Skeletal muscle satellite cell (primary cell): ENCODE data around the gene KNL1.
A peak's percentile ranks its signal among the peaks of the same experiment; 100 is the strongest.
"Not testable (repeated sequence)": the region's sequence is repeated elsewhere in the genome, so short reads cannot be mapped to it uniquely, and the experiment has no call there.

Experiments
- H3K27me3 ChIP-seq: 2 replicates; pipeline ENCODE4 v1.7.0; 2013; ENCODE audit warnings: low read length; ENCODE audit not compliant: control insufficient read depth, insufficient read depth
- H3K36me3 ChIP-seq: 2 replicates; pipeline ENCODE4 v1.7.0; 2013; ENCODE audit warnings: mild to moderate bottlenecking, control low read depth, low read length; ENCODE audit not compliant: insufficient read depth
- H3K4me1 ChIP-seq: 2 replicates; pipeline ENCODE4 v1.7.0; 2013; ENCODE audit warnings: low read length; ENCODE audit not compliant: control insufficient read depth, insufficient read depth
- H3K4me2 ChIP-seq: 2 replicates; pipeline ENCODE4 v1.7.0; 2013; ENCODE audit warnings: mild to moderate bottlenecking, low read length
- H3K4me3 ChIP-seq: 2 replicates; pipeline ENCODE4 v1.7.0; 2013; ENCODE audit warnings: low read length
- H3K9ac ChIP-seq: 2 replicates; pipeline ENCODE4 v1.7.0; 2013; ENCODE audit warnings: mild to moderate bottlenecking, low read depth, low read length, moderate library complexity
- H3K9me3 ChIP-seq: replicated peaks from 2 replicates; pipeline ENCODE4 v1.7.0; 2013; ENCODE audit warnings: mild to moderate bottlenecking, control low read depth, low read length

KNL1 gene

DNA sequence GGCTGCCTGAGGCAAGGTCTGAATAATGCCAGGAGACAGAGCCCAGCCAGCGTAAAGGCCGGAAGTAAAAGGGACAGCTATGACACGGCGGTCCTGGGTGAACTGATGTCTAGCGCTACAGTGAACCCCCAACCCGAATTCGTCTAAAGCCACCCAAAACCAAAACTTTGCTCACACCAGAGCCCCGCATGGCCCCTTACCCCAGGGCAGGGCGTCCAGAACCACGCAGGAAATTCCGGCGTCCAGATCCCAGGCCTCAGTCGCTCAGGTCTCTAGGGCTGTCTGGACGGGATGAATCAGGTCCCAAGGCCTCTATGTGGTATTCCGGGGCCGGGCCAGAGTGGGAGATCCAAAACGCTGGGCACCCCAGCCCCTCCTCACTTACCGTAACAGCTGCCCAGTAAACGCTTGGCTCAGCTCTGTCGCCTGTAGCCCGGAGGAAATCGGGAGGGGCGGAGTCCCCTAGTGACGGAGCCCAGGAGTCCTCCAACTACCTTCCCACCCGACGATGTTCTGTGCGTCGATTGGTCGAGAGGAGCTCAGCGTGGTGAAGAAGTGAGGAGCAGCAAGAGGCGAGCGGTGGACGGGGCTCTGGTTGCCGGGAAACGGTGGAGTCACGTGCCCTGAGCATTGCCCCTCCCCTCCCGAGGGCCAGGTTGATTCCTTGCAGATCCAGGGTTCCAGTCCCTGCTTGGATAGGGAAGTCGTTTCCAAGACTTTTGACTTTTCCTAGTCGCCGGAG, 29.3 kb upstream of the KNL1 start, which contains the start of gene CCDC32:
Gene CCDC32, minus strand, starts transcription at position 452 of the 742 bp plus-strand sequence. CDS start 2,027 bp downstream, outside the sequence.
- H3K27me3 ChIP-seq, result no peaks in the 10 kb centered on the region
- H3K4me1 ChIP-seq, result peaks cover 8% of the 10 kb centered on the region
- H3K36me3 ChIP-seq, result no peaks in the 10 kb centered on the region
- peak within 1 kb of the TSS; percentile 85 for H3K4me3 ChIP-seq
- peak within 1 kb of the TSS; percentile 92 for H3K9ac ChIP-seq
- peak within 1 kb of the TSS; percentile 89 for H3K4me2 ChIP-seq
- no peaks in the 10 kb centered on the region for H3K9me3 ChIP-seq

DNA sequence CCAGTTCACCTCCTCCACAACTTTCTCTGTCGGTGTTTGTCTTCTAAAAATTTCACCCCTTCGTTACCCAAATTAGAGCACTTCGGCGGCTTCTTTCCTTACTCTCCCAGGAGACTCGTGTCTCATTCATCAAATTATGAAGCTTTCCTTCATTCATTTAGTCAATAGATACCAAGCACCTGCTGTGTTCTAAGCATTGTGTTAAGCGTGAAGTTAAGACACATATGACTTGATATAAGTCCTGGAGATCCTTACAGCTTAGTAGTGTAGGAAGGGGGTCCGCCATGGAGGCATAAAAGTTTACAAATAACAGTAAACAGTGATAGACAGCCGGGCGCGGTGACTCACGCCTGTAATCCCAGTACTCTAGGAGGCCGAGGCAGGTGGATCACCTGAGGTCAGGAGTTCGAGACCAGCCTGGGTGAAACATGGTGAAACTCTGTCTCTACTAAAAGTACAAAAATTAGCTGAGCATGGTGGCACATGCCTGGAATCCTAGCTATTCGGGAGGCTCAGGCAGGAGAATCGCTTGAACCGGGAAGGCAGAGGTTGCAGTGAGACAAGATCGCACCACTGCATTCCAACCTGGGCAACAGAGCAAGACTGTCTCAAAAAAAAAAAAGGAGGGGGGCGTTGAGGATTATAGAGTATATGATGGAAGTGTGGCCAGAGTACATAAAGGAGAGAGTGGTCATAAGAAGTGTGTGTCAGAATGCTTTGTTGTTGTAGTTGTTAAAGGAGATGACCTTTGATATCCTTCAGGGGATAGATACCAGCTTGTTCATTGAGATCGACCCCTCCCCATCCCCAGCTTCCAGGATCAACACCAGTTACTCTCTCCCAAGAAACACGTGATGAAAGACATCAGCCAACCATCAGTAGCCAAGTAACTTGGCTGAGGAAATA, 28.5 kb upstream of the KNL1 start:
- peak overlapping the region; percentile 85 for H3K4me3 ChIP-seq
- H3K4me1 ChIP-seq, result peaks cover 14% of the 10 kb centered on the region
- H3K27me3 ChIP-seq, result no peaks in the 10 kb centered on the region
- H3K9me3 ChIP-seq, result no peaks in the 10 kb centered on the region
- H3K36me3 ChIP-seq, result no peaks in the 10 kb centered on the region
- peak overlapping the region; percentile 89 for H3K4me2 ChIP-seq
- H3K9ac ChIP-seq, result peak overlapping the region; percentile 32

DNA sequence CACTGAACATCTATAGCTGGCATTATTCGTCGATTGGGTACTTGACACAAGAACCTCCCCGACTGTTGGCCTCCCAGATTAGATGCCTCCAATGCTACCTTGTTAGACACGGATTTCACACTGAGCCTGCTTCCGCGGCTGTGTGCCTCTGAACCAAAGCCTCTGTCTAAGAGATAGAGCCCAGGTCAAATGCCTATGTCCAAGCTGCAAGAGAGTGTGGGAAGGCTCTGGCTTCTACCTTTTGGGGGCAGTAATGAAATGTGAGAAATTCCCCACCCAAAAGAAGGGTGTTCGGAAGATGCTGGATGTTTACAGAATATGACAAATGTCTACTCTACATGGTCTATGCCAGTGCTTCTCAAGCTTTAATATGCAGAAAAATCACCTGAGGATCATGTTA, 26.9 kb upstream of the KNL1 start:
- H3K4me1 ChIP-seq, result peaks cover 16% of the 10 kb centered on the region
- H3K9ac ChIP-seq, result no peak overlapping the region
- peaks cover 8% of the 10 kb centered on the region for H3K36me3 ChIP-seq
- no peak overlapping the region for H3K4me3 ChIP-seq
- no peaks in the 10 kb centered on the region for H3K9me3 ChIP-seq
- H3K27me3 ChIP-seq, result no peaks in the 10 kb centered on the region
- H3K4me2 ChIP-seq, result no peak overlapping the region

DNA sequence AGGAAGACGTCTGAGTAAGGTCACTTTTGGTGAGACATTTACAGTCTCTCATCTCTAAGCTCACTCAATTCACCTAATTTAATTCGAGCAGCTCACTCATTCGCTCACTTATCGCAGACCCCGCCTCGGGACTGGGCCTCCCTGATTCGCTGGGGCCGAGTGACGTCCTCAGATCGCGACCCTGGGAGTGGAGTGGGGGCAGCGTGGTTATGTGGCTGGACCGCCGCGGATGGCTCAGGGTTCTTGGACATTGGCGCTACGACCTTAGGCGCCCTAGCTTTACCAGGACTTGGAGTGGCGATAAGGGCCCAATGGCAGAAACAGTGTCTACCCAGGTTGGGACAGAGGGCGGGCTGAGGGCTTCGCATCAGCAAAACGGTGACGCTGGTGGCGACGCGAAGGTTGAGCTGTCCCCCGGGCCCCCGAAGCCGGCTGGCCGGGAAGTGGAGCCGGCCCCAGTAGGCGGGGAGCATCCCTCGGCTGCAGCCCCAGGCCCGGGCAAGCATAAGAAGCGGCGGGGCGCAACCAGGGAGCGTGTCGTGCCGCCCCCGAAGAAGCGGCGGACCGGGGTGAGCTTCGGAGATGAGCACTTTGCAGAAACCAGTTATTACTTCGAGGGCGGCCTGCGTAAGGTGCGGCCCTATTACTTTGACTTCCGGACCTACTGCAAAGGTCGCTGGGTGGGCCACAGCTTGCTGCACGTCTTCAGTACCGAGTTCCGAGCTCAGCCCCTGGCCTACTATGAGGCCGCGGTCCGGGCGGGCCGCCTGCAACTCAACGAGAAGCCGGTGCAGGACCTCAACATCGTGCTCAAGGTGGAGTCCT, 24.7 kb upstream of the KNL1 start, which contains the start of gene RPUSD2:
Gene RPUSD2, plus strand, starts transcription at position 171 of the 825 bp plus-strand sequence. Its CDS starts 39 bp downstream, at position 210.
- Histone ChIP-seq H3K9me3 (no peaks in the 10 kb centered on the region), H3K9ac (peak within 1 kb of the TSS; percentile 89), H3K4me1 (peaks cover 12% of the 10 kb centered on the region), H3K4me3 (peak within 1 kb of the TSS; percentile 96), H3K27me3 (no peaks in the 10 kb centered on the region), H3K4me2 (peak within 1 kb of the TSS; percentile 90), H3K36me3 (peaks cover 18% of the 10 kb centered on the region)

DNA sequence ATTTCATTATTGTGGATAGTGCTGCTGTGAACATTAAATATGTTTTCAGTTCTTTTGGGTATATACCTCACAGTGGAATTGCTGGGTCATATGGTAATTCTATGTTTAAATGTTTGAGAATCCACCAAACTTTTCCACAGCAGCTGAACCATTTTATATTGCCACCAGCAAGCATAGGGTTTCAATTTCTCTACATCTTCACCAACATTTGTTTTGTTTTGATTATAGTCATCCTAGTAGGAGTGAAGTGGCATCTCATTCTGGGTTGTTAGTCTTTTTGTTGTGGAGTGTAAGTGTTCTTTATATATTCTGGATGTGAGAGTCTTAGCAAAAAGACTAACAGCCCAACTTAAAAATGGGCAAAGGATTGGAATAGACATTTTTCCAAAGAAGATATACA, 18.9 kb upstream of the KNL1 start:
- Histone ChIP-seq H3K9me3 (no peaks in the 10 kb centered on the region), H3K27me3 (no peaks in the 10 kb centered on the region), H3K4me2 (no peak overlapping the region), H3K4me1 (peaks cover 7% of the 10 kb centered on the region), H3K4me3 (no peak overlapping the region), H3K36me3 (peaks cover 18% of the 10 kb centered on the region), H3K9ac (no peak overlapping the region)

DNA sequence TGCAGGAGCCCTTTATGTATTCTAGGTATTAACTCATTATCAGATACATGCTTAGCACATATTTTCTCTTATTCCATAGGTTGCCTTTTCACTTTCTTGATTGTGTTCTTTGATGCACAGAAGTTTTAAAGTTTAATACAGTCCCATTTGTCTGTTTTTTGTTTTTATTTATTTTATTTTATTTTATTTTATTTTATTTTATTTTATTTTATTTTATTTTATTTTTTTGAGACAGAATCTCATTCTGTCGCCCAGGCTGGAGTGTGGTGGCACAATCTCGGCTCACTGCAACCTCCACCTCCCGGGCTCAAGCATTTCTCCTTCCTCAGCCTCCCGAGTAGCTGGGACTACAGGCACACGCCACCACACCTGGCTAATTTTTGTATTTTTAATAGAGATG, 17.1 kb upstream of the KNL1 start:
- H3K36me3 ChIP-seq, result peaks cover 10% of the 10 kb centered on the region
- H3K4me2 ChIP-seq, H3K9ac ChIP-seq, H3K27me3 ChIP-seq, H3K4me1 ChIP-seq, H3K9me3 ChIP-seq, H3K4me3 ChIP-seq: not testable (repeated sequence)

DNA sequence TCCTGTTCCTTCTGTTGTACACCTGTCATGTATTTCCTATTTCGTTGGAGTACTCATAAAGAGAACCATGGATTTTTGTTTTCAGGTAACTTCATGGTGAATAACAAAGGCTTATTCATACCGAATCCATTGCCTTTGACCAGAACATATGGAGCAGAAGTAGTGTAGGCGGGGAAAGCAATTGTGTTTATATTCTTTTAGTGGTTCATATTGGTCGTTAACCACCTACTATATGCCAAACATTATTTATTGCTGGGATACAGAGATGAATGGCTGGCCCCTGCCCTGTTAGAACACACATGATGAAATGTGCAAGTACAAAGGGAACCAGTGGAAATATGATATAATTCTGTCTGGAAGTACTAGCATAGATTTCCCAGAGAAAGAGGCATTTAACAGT, 15.2 kb upstream of the KNL1 start:
- no peak overlapping the region for H3K9ac ChIP-seq
- no peaks in the 10 kb centered on the region for H3K27me3 ChIP-seq
- no peak overlapping the region for H3K4me2 ChIP-seq
- H3K9me3 ChIP-seq, result no peaks in the 10 kb centered on the region
- peaks cover 2% of the 10 kb centered on the region for H3K36me3 ChIP-seq
- no peaks in the 10 kb centered on the region for H3K4me1 ChIP-seq
- H3K4me3 ChIP-seq, result no peak overlapping the region

DNA sequence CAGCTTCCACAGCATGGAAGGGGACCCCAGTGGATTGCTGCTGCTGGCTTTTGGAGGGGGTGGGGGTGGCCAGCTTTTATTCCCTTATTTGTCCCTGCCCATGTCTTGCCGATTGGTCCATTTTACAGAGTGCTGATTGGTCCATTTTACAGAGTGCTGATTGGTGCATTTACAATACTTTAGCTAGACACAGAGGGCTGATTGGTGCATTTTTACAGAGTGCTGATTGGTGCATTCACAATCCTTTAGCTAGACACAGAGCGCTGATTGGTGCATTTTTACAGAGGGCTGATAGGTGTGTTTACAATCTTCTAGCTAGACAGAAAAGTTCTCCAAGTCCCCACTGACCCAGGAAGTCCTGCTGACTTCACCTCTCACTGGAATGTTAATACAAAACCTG, 12.3 kb upstream of the KNL1 start:
- not testable (repeated sequence) for H3K4me2 ChIP-seq, H3K36me3 ChIP-seq, H3K9me3 ChIP-seq, H3K4me3 ChIP-seq, H3K27me3 ChIP-seq, H3K9ac ChIP-seq, H3K4me1 ChIP-seq

DNA sequence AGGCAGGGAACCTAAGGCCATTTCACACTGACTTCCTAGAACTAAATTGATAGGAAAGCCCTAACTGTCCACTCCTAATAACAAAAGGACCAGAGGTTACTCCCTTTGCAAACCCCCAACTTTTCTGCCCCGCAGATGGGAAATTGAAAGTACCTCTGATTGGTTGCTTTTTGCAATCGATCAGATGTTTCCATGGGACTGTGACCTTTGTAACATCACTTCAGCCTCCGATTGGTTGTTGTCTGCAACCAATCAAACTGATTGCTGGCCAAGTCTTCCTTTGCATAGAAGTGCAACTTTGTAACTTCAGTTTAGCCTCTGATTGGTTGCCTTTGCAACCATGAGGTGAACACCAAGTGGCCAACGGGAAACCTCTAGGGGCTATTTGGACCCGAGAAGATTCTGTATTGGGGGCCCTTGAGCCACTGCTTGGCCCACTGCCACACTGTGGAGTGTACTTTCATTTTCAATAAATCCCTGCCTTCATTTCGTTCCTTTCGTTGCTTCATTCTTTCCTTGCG, 11.3 kb upstream of the KNL1 start:
- no peaks in the 10 kb centered on the region for H3K4me1 ChIP-seq
- no peaks in the 10 kb centered on the region for H3K9me3 ChIP-seq
- peaks cover 3% of the 10 kb centered on the region for H3K27me3 ChIP-seq
- peak overlapping the region; percentile 10 for H3K4me3 ChIP-seq
- H3K36me3 ChIP-seq, result no peaks in the 10 kb centered on the region
- H3K4me2 ChIP-seq, result peak overlapping the region; percentile 74
- H3K9ac ChIP-seq, result no peak overlapping the region

DNA sequence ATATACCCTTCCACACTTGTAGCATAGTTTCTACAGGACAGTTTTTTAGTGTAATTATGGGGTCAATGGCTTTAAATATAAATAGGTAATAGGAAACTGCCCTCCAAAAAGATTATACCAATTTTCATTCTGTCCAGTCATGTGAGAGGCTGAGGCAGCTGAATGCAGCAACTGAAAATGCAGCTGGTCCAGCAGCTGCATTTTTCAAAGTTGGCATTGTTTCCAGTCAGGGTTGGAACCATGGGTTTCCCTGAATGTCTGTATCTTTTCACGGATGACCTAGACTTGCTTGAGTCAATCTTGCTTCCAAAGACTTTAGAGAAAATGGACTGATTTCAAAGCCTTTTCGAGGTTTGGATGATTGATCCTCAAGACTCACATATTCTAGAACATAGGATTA, 9.9 kb upstream of the KNL1 start:
- H3K4me2 ChIP-seq, result no peak overlapping the region
- no peaks in the 10 kb centered on the region for H3K4me1 ChIP-seq
- no peaks in the 10 kb centered on the region for H3K9me3 ChIP-seq
- no peak overlapping the region for H3K4me3 ChIP-seq
- no peaks in the 10 kb centered on the region for H3K36me3 ChIP-seq
- H3K9ac ChIP-seq, result no peak overlapping the region
- peaks cover 3% of the 10 kb centered on the region for H3K27me3 ChIP-seq

DNA sequence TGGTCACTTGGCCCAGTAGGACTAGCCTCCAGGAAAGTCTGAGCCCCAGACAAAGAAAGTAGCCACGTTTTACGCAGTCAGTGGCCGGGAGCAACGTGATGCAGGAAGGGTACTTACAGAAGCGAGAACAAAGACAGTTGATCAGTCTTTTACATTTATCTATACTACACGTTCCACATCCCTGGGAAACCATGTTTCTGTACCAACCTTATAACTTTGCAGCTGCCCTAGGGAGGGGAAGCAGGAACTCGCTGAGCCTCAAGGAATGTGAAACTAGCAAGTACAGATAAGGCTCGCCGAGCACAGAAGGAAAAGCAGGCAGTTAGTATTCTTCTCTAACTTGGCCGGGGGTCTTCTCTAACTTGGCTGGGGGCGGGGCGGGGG, 3.4 kb upstream of the KNL1 start:
- no peak overlapping the region for H3K4me3 ChIP-seq
- no peaks in the 10 kb centered on the region for H3K4me1 ChIP-seq
- H3K9ac ChIP-seq, result no peak overlapping the region
- H3K4me2 ChIP-seq, result no peak overlapping the region
- no peaks in the 10 kb centered on the region for H3K9me3 ChIP-seq
- H3K36me3 ChIP-seq, result no peaks in the 10 kb centered on the region
- no peaks in the 10 kb centered on the region for H3K27me3 ChIP-seq
